Trophoblast cell (in vitro differentiated cells and primary cell): ENCODE results near the gene FNDC1.

Experiments
- DNase-seq, 2 donors: peaks; one replicate each; pipeline ENCODE4 v3.0.0-alpha.2; 2016
- H2AFZ ChIP-seq: 2 replicates; pipeline ENCODE4 v1.6.1; 2013; ENCODE audit warnings: low read length, moderate library complexity, mild to moderate bottlenecking; ENCODE audit not compliant: insufficient read depth, poor library complexity
- H2AK5ac ChIP-seq: 2 replicates; pipeline ENCODE4 v1.6.1; 2013; ENCODE audit warnings: mild to moderate bottlenecking, low read length
- H2BK120ac ChIP-seq: 2 replicates; pipeline ENCODE4 v1.6.1; 2013; ENCODE audit warnings: low read length, mild to moderate bottlenecking, moderate library complexity; ENCODE audit not compliant: insufficient read depth, poor library complexity
- H2BK12ac ChIP-seq: 2 replicates; pipeline ENCODE4 v1.6.1; 2013; ENCODE audit warnings: mild to moderate bottlenecking, low read length, moderate library complexity
- H2BK5ac ChIP-seq: 2 replicates; pipeline ENCODE4 v1.6.1; 2013; ENCODE audit warnings: low read length, low read depth, moderate library complexity, mild to moderate bottlenecking; ENCODE audit not compliant: poor library complexity
- H3K14ac ChIP-seq: 2 replicates; pipeline ENCODE4 v1.6.1; 2013; ENCODE audit warnings: mild to moderate bottlenecking, low read length
- H3K18ac ChIP-seq: 2 replicates; pipeline ENCODE4 v1.6.1; 2013; ENCODE audit warnings: mild to moderate bottlenecking, low read length
- H3K23ac ChIP-seq: 2 replicates; pipeline ENCODE4 v1.6.1; 2013; ENCODE audit warnings: low read length
- H3K27ac ChIP-seq: 2 replicates; pipeline ENCODE4 v1.5.1; 2013; ENCODE audit warnings: low read depth, mild to moderate bottlenecking, inconsistent platforms, low read length, moderate library complexity
- H3K27me3 ChIP-seq: 2 replicates; pipeline ENCODE4 v1.6.1; 2013; ENCODE audit warnings: inconsistent platforms, mild to moderate bottlenecking, low read length, moderate library complexity; ENCODE audit not compliant: insufficient read depth
- H3K36me3 ChIP-seq, 2 experiments: 1 replicate in 1 of 2; 2 replicates in 1 of 2; pipeline ENCODE4 v1.6.1; 2013; ENCODE audit warnings: low read length in 2 of 2, mild to moderate bottlenecking in 2 of 2, moderate library complexity in 1 of 2; ENCODE audit not compliant: insufficient read depth in 2 of 2, control insufficient read depth in 1 of 2
- H3K4ac ChIP-seq: 2 replicates; pipeline ENCODE4 v1.6.1; 2013; ENCODE audit warnings: low read depth, mild to moderate bottlenecking, low read length, moderate library complexity
- H3K4me1 ChIP-seq, 2 experiments: 1 replicate in 1 of 2; 2 replicates in 1 of 2; pipeline ENCODE4 v1.6.1; 2013; ENCODE audit warnings: low read length in 2 of 2, mild to moderate bottlenecking in 2 of 2, moderate library complexity in 1 of 2; ENCODE audit not compliant: insufficient read depth in 2 of 2, control insufficient read depth in 1 of 2
- H3K4me2 ChIP-seq: 2 replicates; pipeline ENCODE4 v1.6.1; 2013; ENCODE audit warnings: inconsistent platforms, mild to moderate bottlenecking, low read length, moderate library complexity
- H3K4me3 ChIP-seq: 2 replicates; pipeline ENCODE4 v1.5.1; 2013; ENCODE audit warnings: mild to moderate bottlenecking, low read depth, low read length, inconsistent platforms
- H3K79me1 ChIP-seq: one replicate; pipeline ENCODE4 v1.6.1; 2013; ENCODE audit warnings: low read length
- H3K79me2 ChIP-seq: 2 replicates; pipeline ENCODE4 v1.6.1; 2013; ENCODE audit warnings: low read length, mild to moderate bottlenecking; ENCODE audit not compliant: control insufficient read depth, insufficient read depth, poor library complexity
- H3K9ac ChIP-seq: 2 replicates; pipeline ENCODE4 v1.6.1; 2013; ENCODE audit warnings: mild to moderate bottlenecking, low read length
- H3K9me3 ChIP-seq: 2 replicates; pipeline ENCODE4 v1.6.1; 2013; ENCODE audit warnings: low read depth, mild to moderate bottlenecking, control low read depth, inconsistent platforms, low read length; ENCODE audit not compliant: insufficient read depth
- H4K12ac ChIP-seq: 2 replicates; pipeline ENCODE4 v1.6.1; 2013; ENCODE audit warnings: low read depth, mild to moderate bottlenecking, low read length, moderate library complexity
- H4K8ac ChIP-seq: 2 replicates; pipeline ENCODE4 v1.6.1; 2013; ENCODE audit warnings: low read depth, mild to moderate bottlenecking, low read length, moderate library complexity
- H4K91ac ChIP-seq: one replicate; pipeline ENCODE4 v1.6.1; 2013; ENCODE audit warnings: low read depth, mild to moderate bottlenecking, low read length, moderate library complexity
- WGBS: extraction: QIAGEN DNeasy Blood & Tissue Kit; methylation state at CpG from one replicate; pipeline ENCODE4 v1.1.7; 2013; ENCODE audit warnings: missing lambda C conversion rate; ENCODE audit not compliant: insufficient read length, insufficient coverage; ENCODE audit errors: extremely low coverage; 5-methylcytosine and 5-hydroxymethylcytosine counted together

Gene FNDC1

DNA sequence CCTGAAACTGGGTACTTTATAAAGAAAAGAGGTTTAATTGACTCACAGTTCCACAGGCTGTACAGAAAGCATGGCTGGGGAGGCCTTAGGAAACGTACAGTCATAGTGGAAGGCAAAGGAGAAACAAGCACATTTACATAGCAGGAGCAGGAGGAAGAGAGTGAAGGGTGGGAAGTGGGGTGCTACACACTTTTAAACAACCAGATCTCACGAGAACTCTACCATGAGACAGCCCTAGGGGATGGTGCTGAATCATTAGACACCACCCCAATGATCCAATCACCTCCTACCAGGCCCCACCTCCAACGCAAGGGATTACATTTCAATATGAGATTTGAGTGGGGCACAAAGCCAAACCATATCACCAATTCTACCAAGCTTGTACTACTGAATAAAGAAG, 7.4 kb upstream of the FNDC1 start:
- no CpG with 5 or more reads among the region's 3 CpGs for WGBS
- H3K23ac ChIP-seq: no peak overlapping the region
- no peak overlapping the region for H4K12ac ChIP-seq
- no peak overlapping the region for H3K4ac ChIP-seq
- H3K4me3 ChIP-seq: no peak overlapping the region
- H2AFZ ChIP-seq: no peak overlapping the region
- H3K79me2 ChIP-seq: no peaks in the 10 kb centered on the region
- no peak overlapping the region for H2BK12ac ChIP-seq
- no peak overlapping the region for H4K91ac ChIP-seq
- DNase-seq: no peak
- H3K4me2 ChIP-seq: no peak overlapping the region
- H3K14ac ChIP-seq: no peak overlapping the region
- no peak overlapping the region for H3K18ac ChIP-seq
- H3K4me1 ChIP-seq: no peaks in the 10 kb centered on the region
- H2AK5ac ChIP-seq: no peak overlapping the region
- H3K36me3 ChIP-seq: no peaks in the 10 kb centered on the region
- no peaks in the 10 kb centered on the region for H3K79me1 ChIP-seq
- no peak overlapping the region for H2BK120ac ChIP-seq
- no peak overlapping the region for H3K27ac ChIP-seq
- H2BK5ac ChIP-seq: no peak overlapping the region
- H3K9ac ChIP-seq: no peak overlapping the region
- no peak overlapping the region for H4K8ac ChIP-seq
- H3K27me3 ChIP-seq: peaks cover 3% of the 10 kb centered on the region
- no peaks in the 10 kb centered on the region for H3K9me3 ChIP-seq

DNA sequence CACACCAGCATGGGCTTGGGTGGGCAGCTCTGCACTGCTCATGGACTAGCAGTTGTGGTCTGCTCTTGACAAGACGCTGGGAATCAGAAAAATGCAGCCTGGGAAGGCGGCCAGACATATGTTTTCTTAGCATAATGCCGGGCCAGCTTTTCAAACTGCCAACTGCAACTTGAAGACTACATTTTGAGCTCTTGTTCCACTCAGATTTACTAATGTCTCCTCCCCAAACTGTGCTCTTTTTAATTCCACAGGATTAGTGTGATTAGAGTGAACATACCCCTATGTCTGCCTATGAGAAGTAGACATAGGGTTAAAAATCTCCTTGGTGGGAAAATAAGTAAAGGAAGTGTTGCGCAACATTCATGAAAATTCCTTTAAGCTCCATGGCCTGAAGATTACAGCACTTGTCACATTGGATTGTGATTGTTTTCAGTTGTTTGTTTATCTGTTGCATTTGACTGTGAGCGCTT, 5.3 kb upstream of the FNDC1 start:
- Histone ChIP-seq H2BK120ac (no peak overlapping the region), H3K4ac (no peak overlapping the region), H3K9ac (no peak overlapping the region), H4K12ac (no peak overlapping the region), H2BK12ac (no peak overlapping the region), H2AK5ac (no peak overlapping the region), H3K27ac (no peak overlapping the region), H3K4me2 (no peak overlapping the region), H3K4me3 (no peak overlapping the region), H3K23ac (no peak overlapping the region), H3K27me3 (peaks cover 14% of the 10 kb centered on the region), H3K4me1 (peaks cover 0 to 3% of the 10 kb centered on the region in 2 experiments), H3K79me1 (no peaks in the 10 kb centered on the region), H2BK5ac (no peak overlapping the region), H4K91ac (no peak overlapping the region), H3K79me2 (no peaks in the 10 kb centered on the region), H2AFZ (no peak overlapping the region), H3K9me3 (peaks cover 2% of the 10 kb centered on the region), H3K14ac (no peak overlapping the region), H3K18ac (no peak overlapping the region), H4K8ac (no peak overlapping the region), H3K36me3 (no peaks in the 10 kb centered on the region)
- no CpG with 5 or more reads among the region's 5 CpGs for WGBS
- DNase-seq: no peak

DNA sequence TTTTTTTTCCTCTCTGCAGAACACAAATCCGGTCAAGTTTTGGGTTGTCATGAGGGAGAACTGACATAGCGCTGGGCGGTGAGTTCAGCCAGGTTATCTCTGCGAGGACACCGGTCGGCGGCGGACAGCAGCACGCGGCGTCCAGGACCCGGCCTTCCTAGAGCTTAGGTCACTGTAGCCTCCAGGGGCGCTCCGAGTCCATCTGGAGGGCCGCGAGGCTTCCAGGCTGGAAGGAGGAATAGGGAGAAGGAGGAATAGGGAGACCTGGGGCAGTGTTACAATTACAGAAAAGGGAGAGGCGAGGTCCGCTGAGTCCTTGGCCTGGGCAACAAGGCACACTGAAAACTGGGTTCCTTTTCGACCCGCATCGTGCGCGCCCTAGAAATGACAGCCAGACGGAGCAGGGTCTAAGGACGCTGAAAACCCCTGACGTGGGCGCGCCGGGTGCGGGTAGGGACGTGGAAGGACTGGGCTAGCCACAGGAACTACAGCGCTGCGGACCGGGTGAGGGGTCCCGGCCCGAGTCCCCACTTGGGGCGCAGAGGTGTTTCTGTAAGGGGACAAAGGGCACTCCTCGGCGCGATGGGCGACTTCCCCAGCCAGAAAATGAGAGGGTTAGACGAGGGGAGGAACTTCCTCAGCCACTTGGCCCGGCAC, 536 bp upstream of the FNDC1 start:
- Histone ChIP-seq H3K36me3 (no peaks in the 10 kb centered on the region), H3K23ac (no peak overlapping the region), H3K4ac (no peak overlapping the region), H3K9me3 (peaks cover 2% of the 10 kb centered on the region), H3K4me3 (peak overlapping the region; percentile 2), H4K12ac (no peak overlapping the region), H4K8ac (no peak overlapping the region), H3K9ac (no peak overlapping the region), H2BK12ac (no peak overlapping the region), H3K79me1 (no peaks in the 10 kb centered on the region), H3K27ac (no peak overlapping the region), H2AK5ac (no peak overlapping the region), H3K14ac (no peak overlapping the region), H2BK5ac (no peak overlapping the region), H2BK120ac (no peak overlapping the region), H4K91ac (no peak overlapping the region), H3K79me2 (no peaks in the 10 kb centered on the region), H3K4me1 (peaks cover 8 to 13% of the 10 kb centered on the region in 2 experiments), H2AFZ (peak overlapping the region; percentile 8), H3K4me2 (peak overlapping the region; percentile 86), H3K18ac (no peak overlapping the region), H3K27me3 (peaks cover 35% of the 10 kb centered on the region)
- WGBS: no CpG with 5 or more reads among the region's 43 CpGs
- peak; percentile 59 to 74 for DNase-seq

DNA sequence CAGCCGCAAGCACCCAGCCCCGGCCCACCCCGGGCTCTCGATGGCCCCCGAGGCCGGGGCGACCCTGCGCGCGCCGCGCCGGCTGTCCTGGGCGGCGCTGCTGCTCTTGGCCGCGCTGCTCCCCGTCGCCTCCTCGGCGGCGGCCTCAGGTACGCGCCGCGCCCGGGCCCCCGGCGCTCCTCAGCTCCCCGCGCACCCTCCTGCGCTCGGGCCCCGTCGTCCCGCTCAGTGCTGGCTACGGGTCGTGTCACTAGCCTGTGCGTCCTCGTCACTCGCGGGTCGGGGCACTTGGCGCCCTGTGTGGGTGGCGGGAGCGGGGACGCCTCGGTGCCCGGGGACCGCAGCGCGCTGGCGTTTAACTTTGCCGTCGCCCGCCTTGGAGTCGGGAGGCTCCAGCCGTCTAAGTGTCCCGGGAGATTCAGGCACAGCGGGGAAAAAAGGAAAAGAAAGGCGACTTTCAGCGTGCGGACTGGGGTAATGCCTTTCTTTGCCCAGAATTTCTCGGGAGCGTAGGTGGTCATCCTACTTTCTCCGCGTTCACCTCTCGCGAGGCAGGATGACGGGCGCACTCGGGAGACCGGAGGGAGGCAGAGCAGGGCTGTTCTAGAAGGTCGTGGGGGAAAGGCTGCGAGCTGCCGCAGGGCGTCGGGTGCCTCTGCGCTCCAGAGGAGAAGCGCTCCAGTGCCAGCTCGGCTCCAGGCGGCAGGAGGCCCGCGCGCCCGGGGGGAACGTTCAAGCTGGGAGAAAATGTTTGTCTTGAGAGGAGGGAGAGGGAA, 545 bp downstream of the FNDC1 start:
- peak overlapping the region; percentile 72 for H3K4me3 ChIP-seq
- no peaks in the 10 kb centered on the region for H3K36me3 ChIP-seq
- H3K18ac ChIP-seq: no peak overlapping the region
- H4K8ac ChIP-seq: no peak overlapping the region
- no peak for DNase-seq
- H3K23ac ChIP-seq: no peak overlapping the region
- H2BK5ac ChIP-seq: no peak overlapping the region
- peaks cover 2% of the 10 kb centered on the region for H3K9me3 ChIP-seq
- peaks cover 38% of the 10 kb centered on the region for H3K27me3 ChIP-seq
- no peak overlapping the region for H2BK12ac ChIP-seq
- H3K4me2 ChIP-seq: peak overlapping the region; percentile 86
- H2BK120ac ChIP-seq: no peak overlapping the region
- peaks cover 8 to 13% of the 10 kb centered on the region in 2 experiments for H3K4me1 ChIP-seq
- H3K14ac ChIP-seq: no peak overlapping the region
- no peaks in the 10 kb centered on the region for H3K79me2 ChIP-seq
- H3K79me1 ChIP-seq: no peaks in the 10 kb centered on the region
- H2AFZ ChIP-seq: peak overlapping the region; percentile 4
- no peak overlapping the region for H3K4ac ChIP-seq
- no CpG with 5 or more reads among the region's 87 CpGs for WGBS
- H3K27ac ChIP-seq: no peak overlapping the region
- H2AK5ac ChIP-seq: no peak overlapping the region
- H3K9ac ChIP-seq: no peak overlapping the region
- no peak overlapping the region for H4K91ac ChIP-seq
- no peak overlapping the region for H4K12ac ChIP-seq
